ENCODE measurements around the gene NCKAP5L.

DNA sequence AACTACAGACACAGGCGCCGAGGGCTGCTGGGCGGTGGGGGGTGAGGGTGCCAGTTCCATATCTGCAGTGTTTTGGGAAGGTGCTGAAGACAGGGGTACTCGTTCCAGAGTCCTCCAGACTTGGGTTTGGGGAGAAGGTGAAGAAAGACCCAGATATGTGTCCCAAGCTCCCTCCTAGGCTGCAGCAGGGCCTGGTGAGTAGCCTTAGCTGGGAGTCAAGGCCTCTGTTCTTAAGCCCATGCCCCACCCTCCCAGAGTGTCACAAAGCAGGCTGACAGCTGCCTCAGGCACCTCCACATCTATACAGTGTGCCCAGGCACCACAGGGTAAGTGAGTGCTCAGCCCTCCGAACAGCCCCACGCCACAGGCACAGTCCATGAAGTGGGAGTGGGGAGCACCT lies 4.3 kb downstream of the NCKAP5L start:
- TF ChIP-seq EZH2phosphoT487 (IDR thresholded peaks at IDR 0.05; ENCODE audit: low read depth), result no peak
- TF ChIP-seq, protein P1, sequence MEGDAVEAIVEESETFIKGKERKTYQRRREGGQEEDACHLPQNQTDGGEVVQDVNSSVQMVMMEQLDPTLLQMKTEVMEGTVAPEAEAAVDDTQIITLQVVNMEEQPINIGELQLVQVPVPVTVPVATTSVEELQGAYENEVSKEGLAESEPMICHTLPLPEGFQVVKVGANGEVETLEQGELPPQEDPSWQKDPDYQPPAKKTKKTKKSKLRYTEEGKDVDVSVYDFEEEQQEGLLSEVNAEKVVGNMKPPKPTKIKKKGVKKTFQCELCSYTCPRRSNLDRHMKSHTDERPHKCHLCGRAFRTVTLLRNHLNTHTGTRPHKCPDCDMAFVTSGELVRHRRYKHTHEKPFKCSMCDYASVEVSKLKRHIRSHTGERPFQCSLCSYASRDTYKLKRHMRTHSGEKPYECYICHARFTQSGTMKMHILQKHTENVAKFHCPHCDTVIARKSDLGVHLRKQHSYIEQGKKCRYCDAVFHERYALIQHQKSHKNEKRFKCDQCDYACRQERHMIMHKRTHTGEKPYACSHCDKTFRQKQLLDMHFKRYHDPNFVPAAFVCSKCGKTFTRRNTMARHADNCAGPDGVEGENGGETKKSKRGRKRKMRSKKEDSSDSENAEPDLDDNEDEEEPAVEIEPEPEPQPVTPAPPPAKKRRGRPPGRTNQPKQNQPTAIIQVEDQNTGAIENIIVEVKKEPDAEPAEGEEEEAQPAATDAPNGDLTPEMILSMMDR (IDR thresholded peaks at IDR 0.05; ENCODE audit: low read depth, low read length), result no peak
